ENCODE data around the gene GOLT1B. TPM values are rescaled to one million over a fixed set of nuclear protein-coding genes. Genes with fewer than 3 reads are reported as not detected.

Gene GOLT1B
- total RNA-seq, 1 experiment from 2014 or later: 46.1 TPM

GRCh38 chr12:21483531-21483930, 18.1 kb upstream of the GOLT1B start:
- H3K4me1 ChIP-seq (ENCODE audit: insufficient read depth, low read length): no peaks in the 10 kb centered on the region
- no peak overlapping the region for H2BK12ac ChIP-seq (ENCODE audit: insufficient read length, low read depth, low read length)
- no peak overlapping the region for H2AFZ ChIP-seq (ENCODE audit: low read length)
- H3K4me2 ChIP-seq (ENCODE audit: insufficient read depth, insufficient read length, low read length): no peak overlapping the region
- H3K56ac ChIP-seq (ENCODE audit: insufficient read length, low read depth, low read length): no peak overlapping the region
- H4K91ac ChIP-seq (ENCODE audit: insufficient read length, low read depth, low read length): no peak overlapping the region
- H3K79me1 ChIP-seq (ENCODE audit: insufficient read depth, low read depth, low read length, poor library complexity, severe bottlenecking): no peaks in the 10 kb centered on the region
- H4K8ac ChIP-seq (replicated peaks; ENCODE audit: insufficient read length, low read depth, low read length): no peak overlapping the region
- no peaks in the 10 kb centered on the region for H3K79me2 ChIP-seq (ENCODE audit: insufficient read depth, low read length)
- Mint-ChIP-seq H3K27me3 (ENCODE audit: low read depth) (no peaks in the 10 kb centered on the region), H3K36me3 (ENCODE audit: insufficient read depth in 1 of 3, low read depth in 3 of 3) (peaks cover under 1 to 14% (median 3%) of the 10 kb centered on the region in 3 experiments; a peak in 4 of 7 replicates), H3K9me3 (no peaks in the 10 kb centered on the region), H3K27ac (no peak overlapping the region), H3K4me3 (no peak overlapping the region), H3K4me1 (no peaks in the 10 kb centered on the region)
- TF ChIP-seq CTCF (conservative IDR thresholded peaks at IDR 0.05): no peak
- H2BK120ac ChIP-seq (ENCODE audit: low read depth, low read length, poor library complexity, severe bottlenecking): no peak overlapping the region
- no peak overlapping the region for H3K14ac ChIP-seq (ENCODE audit: insufficient read depth, low read length)
- H3K9ac ChIP-seq (ENCODE audit: extremely low read depth, insufficient read length, low read length): no peak overlapping the region
- no peak overlapping the region for H2BK15ac ChIP-seq (ENCODE audit: low read depth, low read length)
- H3K4ac ChIP-seq (ENCODE audit: low read depth, low read length): no peak overlapping the region
- no peak overlapping the region for H2AK5ac ChIP-seq (ENCODE audit: insufficient read length, low read length)
- H3K27me3 ChIP-seq (ENCODE audit: insufficient read depth, low read length): no peaks in the 10 kb centered on the region
- H2BK5ac ChIP-seq (ENCODE audit: insufficient read length, low read length): no peak overlapping the region
- no peak overlapping the region for H3T11ph ChIP-seq (ENCODE audit: low read length)
- no peaks in the 10 kb centered on the region for H3K9me3 ChIP-seq (ENCODE audit: control insufficient read depth, low read depth, low read length)
- H2BK20ac ChIP-seq (ENCODE audit: low read depth, low read length, poor library complexity, severe bottlenecking): no peak overlapping the region
- H3K18ac ChIP-seq (ENCODE audit: insufficient read length, low read depth, low read length): no peak overlapping the region
- no peak overlapping the region for H4K5ac ChIP-seq (ENCODE audit: insufficient read length, low read depth, low read length)
- no peak overlapping the region for H3K23ac ChIP-seq (ENCODE audit: insufficient read length, low read depth, low read length)
- no peak overlapping the region for H3K27ac ChIP-seq (ENCODE audit: insufficient read length, low read depth, low read length)
- H3K23me2 ChIP-seq (ENCODE audit: insufficient read length, low read depth, low read length, poor library complexity, severe bottlenecking): no peaks in the 10 kb centered on the region
- H4K20me1 ChIP-seq (ENCODE audit: control insufficient read depth, insufficient read depth, insufficient read length): no peaks in the 10 kb centered on the region
- DNase-seq: no peak
- no CpG with 5 or more reads among the region's 3 CpGs for WGBS (ENCODE audit: extremely low coverage, insufficient read length, low lambda C conversion rate)
